ENCODE measurements around the gene UBC. TPM values are rescaled to one million over a fixed set of nuclear protein-coding genes. Genes with fewer than 3 reads are reported as not detected.

Gene UBC
- 1,199 TPM for total RNA-seq
- long read RNA-seq, transcript UBC-201 (2 exons, 2,688 nt), result major isoform, 897 of 1,036 reads
- long read RNA-seq, transcript UBC-205 (1 exons, 3,745 nt), result minor isoform, 127 of 1,036 reads
- long read RNA-seq, partial matches to known transcripts, result 0 of 1,036 reads
- long read RNA-seq, other reads (novel, unspliced or antisense), result 7 of 1,036 reads

- peak; percentile 94 for DNase-seq (ENCODE audit: missing footprints)
- ATAC-seq, result peak; percentile 49
Observed at GRCh38 chr12:124914392-124915238, at the start of gene UBC. TSS of gene UBC (minus strand) at chr12:124914650. CDS start at chr12:124913771, 879 bp downstream.

DNA sequence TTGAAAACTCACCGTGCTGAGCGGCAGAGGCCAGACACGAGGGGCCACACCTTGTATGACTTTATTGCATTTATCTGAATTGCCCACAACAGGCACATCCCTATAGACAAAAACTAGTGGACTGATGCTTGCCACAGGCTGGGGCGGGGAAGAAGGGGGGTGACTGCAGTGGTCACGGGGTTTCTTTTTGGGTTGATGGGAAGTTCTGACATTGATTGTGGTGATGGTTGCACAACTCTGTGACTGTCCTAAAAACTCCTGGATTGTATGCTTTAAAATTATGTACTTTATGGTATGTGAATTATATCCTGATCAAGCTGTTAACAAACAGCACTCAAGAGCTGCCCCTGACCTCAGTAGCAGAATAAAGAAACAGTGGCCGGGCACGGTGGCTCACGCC is 48.8 kb upstream of the UBC start:
- no peak for ATAC-seq
- intact Hi-C loops (cut with DNase I), result no loop called here
- no peak for DNase-seq (ENCODE audit: missing footprints)

More at GRCh38 chr12:124914392-124915238, at the start of gene UBC:
- intact Hi-C loops (cut with DNase I), result loop anchor here (5.0 kb wide), 1 partner anchor 258 kb away; no protein-coding TSS in a partner anchor

- intact Hi-C loops (cut with DNase I), result no loop called here
- DNase-seq (ENCODE audit: missing footprints) (peak; percentile 55), ATAC-seq (no peak)
Observed at GRCh38 chr12:124961055-124961454, 46.6 kb upstream of the UBC start.

GRCh38 chr12:124956571-124956970 is 42.1 kb upstream of the UBC start:
- no peak for ATAC-seq
- peak; percentile 51 for DNase-seq (ENCODE audit: missing footprints)
- intact Hi-C loops (cut with DNase I), result no loop called here

DNA sequence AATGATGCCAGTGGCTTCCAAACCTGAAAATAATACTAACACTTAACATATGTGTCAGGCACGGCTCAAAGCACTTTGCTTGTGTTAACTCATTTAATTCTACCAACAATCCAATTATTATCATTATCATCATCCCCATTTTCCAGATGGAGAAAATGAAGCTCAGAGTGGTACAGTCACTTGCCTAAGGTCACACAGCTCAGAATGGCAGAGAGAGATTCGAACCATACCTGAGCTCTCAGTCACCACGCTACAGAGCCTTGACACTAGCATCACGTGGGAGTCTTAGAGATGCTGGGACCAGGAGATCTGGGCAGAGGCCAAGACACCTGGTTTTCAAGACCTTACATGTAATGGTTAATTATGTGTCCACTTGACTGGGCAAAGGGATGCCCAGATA is 40.3 kb upstream of the UBC start:
- DNase-seq (ENCODE audit: missing footprints) (no peak), ATAC-seq (no peak)
- intact Hi-C loops (cut with DNase I), result no loop called here

GRCh38 chr12:124953689-124954405 is 39.4 kb upstream of the UBC start:
- intact Hi-C loops (cut with DNase I), result no loop called here
- DNase-seq (ENCODE audit: missing footprints), result peak; percentile 32
- no peak for ATAC-seq

GRCh38 chr12:124952801-124953200 is 38.4 kb upstream of the UBC start:
- intact Hi-C loops (cut with DNase I), result no loop called here
- peak; percentile 42 for DNase-seq (ENCODE audit: missing footprints)
- ATAC-seq, result no peak

DNA sequence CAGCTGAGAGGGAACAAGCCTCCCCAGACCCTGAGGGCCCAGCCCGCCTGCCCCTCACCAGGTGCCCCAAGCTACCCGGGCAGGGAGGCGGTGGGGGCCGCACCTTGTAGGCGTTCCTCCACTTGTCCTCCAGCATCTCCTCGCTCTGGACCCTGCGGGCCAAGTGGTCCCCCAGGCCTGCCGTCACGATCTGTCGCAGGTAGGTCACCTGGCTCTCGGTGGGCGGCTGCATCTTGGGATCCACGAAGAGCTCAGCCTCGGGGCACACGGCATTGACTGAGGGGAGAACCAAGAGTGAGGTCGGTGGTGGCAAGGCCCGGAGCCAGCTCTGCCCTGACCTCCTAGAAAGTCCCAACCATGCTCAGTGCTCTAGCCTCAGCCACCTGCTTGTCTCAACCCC is 37.8 kb upstream of the UBC start:
- DNase-seq (ENCODE audit: missing footprints) (peak; percentile 11), ATAC-seq (no peak)
- intact Hi-C loops (cut with DNase I), result no loop called here

DNA sequence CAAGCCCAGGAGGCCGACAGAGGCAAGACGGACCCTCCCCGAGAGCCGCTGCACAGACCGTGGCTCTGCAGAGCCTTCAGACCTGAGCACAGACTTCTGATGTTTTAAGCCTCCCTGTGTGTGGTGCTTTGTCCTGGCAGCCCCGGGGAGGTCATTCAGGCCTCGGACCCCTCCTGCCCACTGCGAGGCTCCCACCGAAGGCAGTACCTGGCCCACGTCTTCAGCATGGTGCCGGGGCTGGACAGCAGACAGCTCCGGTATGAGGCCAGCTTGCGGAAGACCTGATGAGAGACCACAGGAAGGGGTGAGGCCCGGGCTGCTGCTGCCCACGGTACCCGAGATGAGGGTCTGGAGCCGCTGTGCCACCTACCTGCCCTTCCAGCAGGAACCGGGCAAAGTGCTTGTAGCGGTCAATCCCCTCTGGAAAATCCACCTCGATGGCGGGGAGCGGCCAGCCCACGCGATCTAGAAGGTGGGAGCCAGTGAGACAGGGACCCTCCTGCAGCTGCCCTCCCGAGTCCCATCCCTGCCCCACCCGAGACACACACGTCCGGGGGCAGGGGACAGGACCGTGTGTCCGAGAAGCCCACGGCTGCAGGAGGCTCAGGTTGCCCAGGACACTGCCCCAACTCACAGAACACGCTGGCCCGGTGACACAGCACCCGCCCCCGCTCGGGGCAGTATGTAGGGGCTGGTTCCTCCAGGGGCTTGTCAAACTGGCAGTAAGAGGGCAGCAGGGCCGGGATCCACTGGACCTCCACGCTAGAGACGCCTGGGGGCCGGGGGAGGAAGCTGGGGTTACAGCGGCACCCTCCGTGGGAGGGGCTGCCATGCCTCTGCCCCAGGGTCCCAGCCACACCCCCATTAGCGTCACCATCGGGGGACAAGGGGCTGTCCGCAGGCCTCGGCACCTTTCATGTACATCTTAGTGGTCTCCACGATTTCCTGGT is 35.6 kb upstream of the UBC start:
- ATAC-seq (no peak), DNase-seq (ENCODE audit: missing footprints) (peak; percentile 53)
- intact Hi-C loops (cut with DNase I), result no loop called here

GRCh38 chr12:124949066-124949465 is 34.6 kb upstream of the UBC start:
- DNase-seq (ENCODE audit: missing footprints) (peak; percentile 53), ATAC-seq (no peak)

DNA sequence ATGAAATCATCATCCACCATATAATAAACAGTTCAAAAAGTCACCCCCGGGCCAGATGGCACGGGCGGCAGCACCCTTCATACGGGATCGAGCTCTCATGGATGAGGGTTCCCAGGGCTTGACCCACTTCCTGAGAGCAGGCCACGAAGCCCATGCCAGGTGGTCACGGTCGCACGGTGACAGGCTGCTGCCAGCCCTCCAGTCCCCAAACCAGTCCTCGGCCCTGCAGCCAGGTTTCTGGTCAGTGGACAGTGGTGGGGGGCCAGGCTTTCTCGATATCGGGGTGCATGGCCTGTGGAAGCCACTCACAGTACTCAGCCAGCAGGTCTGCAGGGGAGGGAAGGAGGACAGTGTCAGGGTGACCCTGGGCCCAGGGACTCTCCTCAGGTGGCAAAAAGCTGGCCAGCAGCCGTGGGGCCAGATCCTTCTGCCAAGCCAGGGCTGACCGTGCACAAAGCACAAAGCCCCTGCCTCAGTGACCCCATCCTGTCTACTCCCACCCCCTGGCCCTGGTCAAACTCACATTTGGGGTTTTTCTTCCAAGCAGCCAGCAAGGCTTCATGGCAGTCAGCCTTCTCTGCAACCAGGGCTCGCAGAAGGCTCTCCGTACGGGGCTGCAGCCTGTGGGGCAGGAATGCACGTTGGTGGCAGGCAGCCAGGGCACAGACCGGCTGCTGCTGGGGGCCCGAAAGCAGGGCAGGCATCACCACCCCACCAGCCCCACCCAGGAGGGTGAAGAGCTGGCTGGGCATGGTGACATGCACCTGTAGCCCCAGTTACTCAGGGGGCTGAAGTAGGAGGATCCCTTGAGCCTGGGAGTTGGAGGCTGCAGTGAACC is 33.3 kb upstream of the UBC start:
- ATAC-seq (peak; percentile 63), DNase-seq (ENCODE audit: missing footprints) (no peak)
- intact Hi-C loops (cut with DNase I), result no loop called here

More at GRCh38 chr12:124949066-124949465, 34.6 kb upstream of the UBC start:
- intact Hi-C loops (cut with DNase I), result no loop called here

DNA sequence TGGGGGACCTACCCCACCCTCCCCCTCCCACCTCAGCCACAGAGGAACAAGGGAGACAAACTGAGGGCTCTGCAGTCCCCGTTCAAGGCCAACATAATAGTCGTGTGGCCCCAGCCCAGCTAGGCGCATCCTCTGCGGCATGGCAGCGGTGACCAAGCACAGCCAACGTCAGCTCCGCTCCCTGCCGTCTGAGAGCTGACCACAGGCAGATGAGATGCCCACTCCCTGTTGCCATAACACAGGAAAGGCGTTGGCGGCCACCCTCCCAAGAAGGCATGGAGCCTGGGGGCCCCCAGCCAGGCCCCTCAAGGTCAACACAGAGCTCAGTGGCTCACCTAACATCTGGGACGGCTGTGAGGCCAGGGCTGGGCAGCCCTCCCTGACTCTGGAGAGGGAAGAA is 32.6 kb upstream of the UBC start:
- DNase-seq (ENCODE audit: missing footprints) (no peak), ATAC-seq (no peak)
- intact Hi-C loops (cut with DNase I), result no loop called here

- ATAC-seq (no peak), DNase-seq (ENCODE audit: missing footprints) (no peak)
- intact Hi-C loops (cut with DNase I), result no loop called here
Observed at GRCh38 chr12:124946447-124946793, 32.0 kb upstream of the UBC start.

GRCh38 chr12:124941170-124941527 is 26.7 kb upstream of the UBC start:
- ATAC-seq (no peak), DNase-seq (ENCODE audit: missing footprints) (no peak)
- intact Hi-C loops (cut with DNase I), result loop anchor here (2.0 kb wide), 1 partner anchor 34 kb away; no protein-coding TSS in a partner anchor

DNA sequence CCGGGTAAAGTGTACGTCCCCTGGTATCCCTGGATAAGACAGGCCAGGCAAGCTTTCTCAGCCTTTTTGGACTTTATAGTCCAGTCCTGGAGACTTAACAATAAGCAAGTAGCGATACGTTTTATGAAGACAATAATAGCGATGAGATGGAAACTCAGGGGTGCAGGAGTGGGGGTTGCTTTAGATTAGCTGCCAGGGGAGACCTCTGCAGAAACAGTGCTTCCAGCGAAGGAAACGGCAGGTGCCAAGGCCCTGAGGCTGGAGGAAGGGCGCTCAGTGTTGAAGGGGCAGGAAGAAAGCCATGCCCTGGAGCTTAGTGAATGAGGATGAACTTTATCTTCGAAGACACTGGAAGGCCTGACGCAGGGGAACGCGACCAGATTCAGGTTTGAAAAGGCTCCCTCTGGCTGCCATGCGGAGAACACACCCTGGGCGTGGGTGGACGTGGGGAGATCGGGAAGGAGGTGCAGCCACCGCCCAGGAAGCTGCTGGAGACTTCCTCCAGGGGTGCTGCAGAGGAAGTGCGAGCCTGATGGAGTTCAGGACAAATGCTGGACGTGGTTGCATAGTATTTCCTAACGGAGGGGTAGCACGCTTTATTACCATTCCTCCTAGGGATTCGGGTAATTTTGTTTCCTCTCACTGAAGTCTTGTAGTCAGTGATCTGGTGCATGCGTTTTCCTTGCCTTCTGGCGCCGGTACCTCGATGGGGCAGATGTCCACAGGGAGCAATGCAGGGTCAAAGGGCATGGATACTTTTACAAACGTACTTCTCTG is 26.1 kb upstream of the UBC start:
- DNase-seq (ENCODE audit: missing footprints) (peak; percentile 94), ATAC-seq (peak; percentile 79)
- intact Hi-C loops (cut with DNase I), result loop anchor here (2.0 kb wide), 1 partner anchor 34 kb away; no protein-coding TSS in a partner anchor

GRCh38 chr12:124940143-124940392 is 25.6 kb upstream of the UBC start:
- intact Hi-C loops (cut with DNase I), result loop anchor here (2.0 kb wide), 1 partner anchor 33 kb away; no protein-coding TSS in a partner anchor
- ATAC-seq, result no peak
- no peak for DNase-seq (ENCODE audit: missing footprints)

Measured in Right ventricle myocardium inferior (tissue), 1 donor.